ENCODE measurements around the gene CEACAM7.

CEACAM7 gene

DNA sequence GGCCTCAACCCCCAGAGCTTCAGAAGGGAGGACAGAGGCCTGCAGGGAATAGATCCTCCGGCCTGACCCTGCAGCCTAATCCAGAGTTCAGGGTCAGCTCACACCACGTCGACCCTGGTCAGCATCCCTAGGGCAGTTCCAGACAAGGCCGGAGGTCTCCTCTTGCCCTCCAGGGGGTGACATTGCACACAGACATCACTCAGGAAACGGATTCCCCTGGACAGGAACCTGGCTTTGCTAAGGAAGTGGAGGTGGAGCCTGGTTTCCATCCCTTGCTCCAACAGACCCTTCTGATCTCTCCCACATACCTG lies 19.4 kb upstream of the CEACAM7 start:
- TF ChIP-seq ZBTB7A (IDR thresholded peaks at IDR 0.05; ENCODE audit: low read depth) (no peak), TCF12 (IDR thresholded peaks at IDR 0.05; ENCODE audit: low read depth) (no peak), RAD21 (IDR thresholded peaks at IDR 0.05; ENCODE audit: low read depth) (no peak), CREB1 (IDR thresholded peaks at IDR 0.05; ENCODE audit: low read depth) (no peak), TEAD4 (IDR thresholded peaks at IDR 0.05) (no peak), CEBPB (IDR thresholded peaks at IDR 0.05) (no peak), TAF1 (IDR thresholded peaks at IDR 0.05; ENCODE audit: low read depth) (no peak), EGR1 (IDR thresholded peaks at IDR 0.05) (no peak), YY1 (IDR thresholded peaks at IDR 0.05; ENCODE audit: low read depth) (no peak), FOXM1 (IDR thresholded peaks at IDR 0.05; ENCODE audit: borderline replicate concordance, low read depth) (no peak), NFIC (IDR thresholded peaks at IDR 0.05) (no peak), REST (IDR thresholded peaks at IDR 0.05; ENCODE audit: low read depth) (no peak), EP300 (IDR thresholded peaks at IDR 0.05; ENCODE audit: borderline replicate concordance) (no peak)
- TF ChIP-seq, protein P1, sequence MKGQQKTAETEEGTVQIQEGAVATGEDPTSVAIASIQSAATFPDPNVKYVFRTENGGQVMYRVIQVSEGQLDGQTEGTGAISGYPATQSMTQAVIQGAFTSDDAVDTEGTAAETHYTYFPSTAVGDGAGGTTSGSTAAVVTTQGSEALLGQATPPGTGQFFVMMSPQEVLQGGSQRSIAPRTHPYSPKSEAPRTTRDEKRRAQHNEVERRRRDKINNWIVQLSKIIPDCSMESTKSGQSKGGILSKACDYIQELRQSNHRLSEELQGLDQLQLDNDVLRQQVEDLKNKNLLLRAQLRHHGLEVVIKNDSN (IDR thresholded peaks at IDR 0.05) = no peak
- TF ChIP-seq, protein P2, sequence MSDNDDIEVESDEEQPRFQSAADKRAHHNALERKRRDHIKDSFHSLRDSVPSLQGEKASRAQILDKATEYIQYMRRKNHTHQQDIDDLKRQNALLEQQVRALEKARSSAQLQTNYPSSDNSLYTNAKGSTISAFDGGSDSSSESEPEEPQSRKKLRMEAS (IDR thresholded peaks at IDR 0.05) = no peak

GRCh38 chr19:41706741-41707501 lies 18.9 kb upstream of the CEACAM7 start:
- TF ChIP-seq YY1 (IDR thresholded peaks at IDR 0.05; ENCODE audit: low read depth) = no peak
- TF ChIP-seq, protein P2 (IDR thresholded peaks at IDR 0.05) = no peak
- TF ChIP-seq REST (IDR thresholded peaks at IDR 0.05; ENCODE audit: low read depth) = no peak
- no peak for TF ChIP-seq NFIC (IDR thresholded peaks at IDR 0.05)
- no peak for TF ChIP-seq EGR1 (IDR thresholded peaks at IDR 0.05)
- TF ChIP-seq ZBTB7A (IDR thresholded peaks at IDR 0.05; ENCODE audit: low read depth) = no peak
- TF ChIP-seq TEAD4 (IDR thresholded peaks at IDR 0.05) = no peak
- TF ChIP-seq RAD21 (IDR thresholded peaks at IDR 0.05; ENCODE audit: low read depth) = peak; percentile 13; the same call in 1 of the 2 replicates
- no peak for TF ChIP-seq CREB1 (IDR thresholded peaks at IDR 0.05; ENCODE audit: low read depth)

DNA sequence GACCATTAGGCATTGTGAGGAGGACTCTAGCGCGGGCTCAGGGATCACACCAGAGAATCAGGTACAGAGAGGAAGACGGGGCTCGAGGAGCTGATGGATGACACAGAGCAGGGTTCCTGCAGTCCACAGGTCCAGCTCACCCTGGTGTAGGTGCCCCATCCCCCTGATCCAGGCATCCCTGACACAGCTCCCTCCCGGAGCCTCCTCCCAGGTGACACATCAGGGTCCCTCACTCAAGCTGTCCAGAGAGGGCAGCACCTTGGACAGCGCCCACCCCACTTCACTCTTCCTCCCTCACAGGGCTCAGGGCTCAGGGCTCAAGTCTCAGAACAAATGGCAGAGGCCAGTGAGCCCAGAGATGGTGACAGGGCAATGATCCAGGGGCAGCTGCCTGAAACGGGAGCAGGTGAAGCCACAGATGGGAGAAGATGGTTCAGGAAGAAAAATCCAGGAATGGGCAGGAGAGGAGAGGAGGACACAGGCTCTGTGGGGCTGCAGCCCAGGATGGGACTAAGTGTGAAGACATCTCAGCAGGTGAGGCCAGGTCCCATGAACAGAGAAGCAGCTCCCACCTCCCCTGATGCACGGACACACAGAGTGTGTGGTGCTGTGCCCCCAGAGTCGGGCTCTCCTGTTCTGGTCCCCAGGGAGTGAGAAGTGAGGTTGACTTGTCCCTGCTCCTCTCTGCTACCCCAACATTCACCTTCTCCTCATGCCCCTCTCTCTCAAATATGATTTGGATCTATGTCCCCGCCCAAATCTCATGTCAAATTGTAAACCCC lies 17.5 kb upstream of the CEACAM7 start:
- TF ChIP-seq FOXM1 (IDR thresholded peaks at IDR 0.05; ENCODE audit: borderline replicate concordance, low read depth) (no peak), TCF12 (IDR thresholded peaks at IDR 0.05; ENCODE audit: low read depth) (no peak), REST (IDR thresholded peaks at IDR 0.05; ENCODE audit: low read depth) (peak; percentile 94), CREB1 (IDR thresholded peaks at IDR 0.05; ENCODE audit: low read depth) (no peak), YY1 (IDR thresholded peaks at IDR 0.05; ENCODE audit: low read depth) (no peak), TAF1 (IDR thresholded peaks at IDR 0.05; ENCODE audit: low read depth) (no peak)

- no peak for TF ChIP-seq REST (IDR thresholded peaks at IDR 0.05; ENCODE audit: low read depth)
- no peak for TF ChIP-seq CEBPB (IDR thresholded peaks at IDR 0.05)
- TF ChIP-seq, protein P2 (IDR thresholded peaks at IDR 0.05) = no peak
- no peak for TF ChIP-seq EGR1 (IDR thresholded peaks at IDR 0.05)
- no peak for TF ChIP-seq TCF12 (IDR thresholded peaks at IDR 0.05; ENCODE audit: low read depth)
- no peak for TF ChIP-seq TEAD4 (IDR thresholded peaks at IDR 0.05)
- no peak for TF ChIP-seq NFIC (IDR thresholded peaks at IDR 0.05)
- no peak for TF ChIP-seq ZBTB7A (IDR thresholded peaks at IDR 0.05; ENCODE audit: low read depth)
- TF ChIP-seq TAF1 (IDR thresholded peaks at IDR 0.05; ENCODE audit: low read depth) = no peak
Measured at GRCh38 chr19:41703602-41704293, 15.7 kb upstream of the CEACAM7 start.
